Measurements from ENCODE around the gene IQGAP2. TPM values are rescaled to one million over a fixed set of nuclear protein-coding genes. Genes with fewer than 3 reads are reported as not detected.
"Not testable (repeated sequence)": the region's sequence is repeated elsewhere in the genome, so short reads cannot be mapped to it uniquely, and the experiment has no call there.

The IQGAP2 gene
- polyA plus RNA-seq, 1 donor (not counting 4 experiments of a cell fraction or from before 2014, with no cell fraction given) = 0.14 TPM

GRCh38 chr5:76601470-76601869 lies 198.4 kb downstream of the IQGAP2 start:
- Histone ChIP-seq H3K27ac (ENCODE audit: control insufficient read depth, insufficient read depth, low read length) (no peak overlapping the region), H3K4me1 (ENCODE audit: control insufficient read depth, extremely low read depth, insufficient read depth, low read length) (no peaks in the 10 kb centered on the region), H3K27me3 (ENCODE audit: control insufficient read depth, extremely low read depth, insufficient read depth, low read length) (no peaks in the 10 kb centered on the region), H3K9me3 (ENCODE audit: control insufficient read depth, low read depth, low read length) (no peaks in the 10 kb centered on the region), H3K9ac (ENCODE audit: control insufficient read depth, extremely low read depth, insufficient read depth, low read length) (no peak overlapping the region), H3K79me2 (ENCODE audit: control insufficient read depth, insufficient read depth, low read length) (no peaks in the 10 kb centered on the region), H3K4me2 (ENCODE audit: control insufficient read depth, extremely low read depth, insufficient read depth, low read depth, low read length) (no peak overlapping the region), H4K20me1 (ENCODE audit: control insufficient read depth, extremely low read depth, insufficient read depth, low read length) (no peaks in the 10 kb centered on the region), H2AFZ (ENCODE audit: control insufficient read depth, low read length) (no peak overlapping the region), H3K4me3 (ENCODE audit: control insufficient read depth in 2 of 3, extremely low read depth in 1 of 3, insufficient read depth in 2 of 3, low read depth in 1 of 3, low read length in 3 of 3) (no peak overlapping the region), H3K9me1 (ENCODE audit: control insufficient read depth, extremely low read depth, insufficient read depth, low read length) (no peaks in the 10 kb centered on the region), H3K36me3 (ENCODE audit: control insufficient read depth in 2 of 2, extremely low read depth in 1 of 2, insufficient read depth in 2 of 2, low read length in 2 of 2) (no peaks in the 10 kb centered on the region)
- FAIRE-seq (peak; percentile 87), DNase-seq (ENCODE audit: low read depth, low spot score) (peak; percentile 13)
- TF ChIP-seq EZH2 (IDR thresholded peaks at IDR 0.05; ENCODE audit: low read length) (no peak), CTCF (optimal IDR thresholded peaks at IDR 0.05 in 1 of 3, IDR thresholded peaks at IDR 0.05 in 1 of 3, conservative IDR thresholded peaks at IDR 0.05 in 1 of 3; ENCODE audit: extremely low read depth in 1 of 3, insufficient read depth in 2 of 3, low read length in 3 of 3) (peak; percentile 60 to 65 (median 63))
- dilution Hi-C loops (cut with MboI; ENCODE audit: extremely low pct_ligation_motif_present, low sequenced_read_pairs) = no loop called here

- dilution Hi-C loops (cut with MboI; ENCODE audit: extremely low pct_ligation_motif_present, low sequenced_read_pairs) = no loop called here
- Histone ChIP-seq H2AFZ (ENCODE audit: control insufficient read depth, low read length) (no peak overlapping the region), H3K27me3 (ENCODE audit: control insufficient read depth, extremely low read depth, insufficient read depth, low read length) (no peaks in the 10 kb centered on the region), H3K36me3 (ENCODE audit: control insufficient read depth in 2 of 2, extremely low read depth in 1 of 2, insufficient read depth in 2 of 2, low read length in 2 of 2) (no peaks in the 10 kb centered on the region), H3K4me1 (ENCODE audit: control insufficient read depth, extremely low read depth, insufficient read depth, low read length) (no peaks in the 10 kb centered on the region), H3K27ac (ENCODE audit: control insufficient read depth, insufficient read depth, low read length) (no peak overlapping the region), H3K4me3 (ENCODE audit: control insufficient read depth in 2 of 3, extremely low read depth in 1 of 3, insufficient read depth in 2 of 3, low read depth in 1 of 3, low read length in 3 of 3) (no peak overlapping the region), H3K9ac (ENCODE audit: control insufficient read depth, extremely low read depth, insufficient read depth, low read length) (no peak overlapping the region), H3K79me2 (ENCODE audit: control insufficient read depth, insufficient read depth, low read length) (no peaks in the 10 kb centered on the region), H4K20me1 (ENCODE audit: control insufficient read depth, extremely low read depth, insufficient read depth, low read length) (no peaks in the 10 kb centered on the region), H3K9me1 (ENCODE audit: control insufficient read depth, extremely low read depth, insufficient read depth, low read length) (no peaks in the 10 kb centered on the region), H3K9me3 (ENCODE audit: control insufficient read depth, low read depth, low read length) (no peaks in the 10 kb centered on the region), H3K4me2 (ENCODE audit: control insufficient read depth, extremely low read depth, insufficient read depth, low read depth, low read length) (no peak overlapping the region)
- TF ChIP-seq EZH2 (IDR thresholded peaks at IDR 0.05; ENCODE audit: low read length) = no peak
- peak in 1 of 3 experiments; percentile 19 for TF ChIP-seq CTCF (optimal IDR thresholded peaks at IDR 0.05 in 1 of 3, IDR thresholded peaks at IDR 0.05 in 1 of 3, conservative IDR thresholded peaks at IDR 0.05 in 1 of 3; ENCODE audit: extremely low read depth in 1 of 3, insufficient read depth in 2 of 3, low read length in 3 of 3)
- no peak for DNase-seq (ENCODE audit: low read depth, low spot score)
- FAIRE-seq = no peak
These were observed 199.1 kb downstream of the IQGAP2 start for GRCh38 chr5:76602094-76602726.

GRCh38 chr5:76603991-76604390 lies 200.9 kb downstream of the IQGAP2 start:
- H3K4me1 ChIP-seq (ENCODE audit: control insufficient read depth, extremely low read depth, insufficient read depth, low read length) = not testable (repeated sequence)

More at GRCh38 chr5:76603991-76604390, 200.9 kb downstream of the IQGAP2 start:
- H4K20me1 ChIP-seq (ENCODE audit: control insufficient read depth, extremely low read depth, insufficient read depth, low read length); H2AFZ ChIP-seq (ENCODE audit: control insufficient read depth, low read length); DNase-seq (ENCODE audit: low read depth, low spot score); H3K4me2 ChIP-seq (ENCODE audit: control insufficient read depth, extremely low read depth, insufficient read depth, low read depth, low read length); FAIRE-seq; H3K79me2 ChIP-seq (ENCODE audit: control insufficient read depth, insufficient read depth, low read length); H3K9ac ChIP-seq (ENCODE audit: control insufficient read depth, extremely low read depth, insufficient read depth, low read length); dilution Hi-C loops (cut with MboI; ENCODE audit: extremely low pct_ligation_motif_present, low sequenced_read_pairs); H3K9me3 ChIP-seq (ENCODE audit: control insufficient read depth, low read depth, low read length); H3K27me3 ChIP-seq (ENCODE audit: control insufficient read depth, extremely low read depth, insufficient read depth, low read length); H3K27ac ChIP-seq (ENCODE audit: control insufficient read depth, insufficient read depth, low read length); H3K4me3 ChIP-seq (ENCODE audit: control insufficient read depth in 2 of 3, extremely low read depth in 1 of 3, insufficient read depth in 2 of 3, low read depth in 1 of 3, low read length in 3 of 3); H3K9me1 ChIP-seq (ENCODE audit: control insufficient read depth, extremely low read depth, insufficient read depth, low read length); H3K36me3 ChIP-seq (ENCODE audit: control insufficient read depth in 2 of 2, extremely low read depth in 1 of 2, insufficient read depth in 2 of 2, low read length in 2 of 2): not testable (repeated sequence)

Measured in keratinocyte (primary cell).